GM12892 (cell line): ENCODE measurements around the gene SNAPC3.

ENCODE experiments used
- POLR2AphosphoS5 ChIP-seq: IDR thresholded peaks from 2 replicates; pipeline ENCODE4 v1.6.1; 2011; ENCODE audit warnings: low read depth, low read length, control low read depth
- TAF1 ChIP-seq: IDR thresholded peaks from 2 replicates; pipeline ENCODE4 v1.6.1; 2011; ENCODE audit warnings: low read depth, mild to moderate bottlenecking, control low read depth, low read length, borderline replicate concordance

GRCh38 chr9:15426019-15426418, 3.3 kb downstream of the SNAPC3 start:
- no peak for TF ChIP-seq TAF1
- no peak for TF ChIP-seq POLR2AphosphoS5
